ENCODE measurements around the gene ALK.

DNA sequence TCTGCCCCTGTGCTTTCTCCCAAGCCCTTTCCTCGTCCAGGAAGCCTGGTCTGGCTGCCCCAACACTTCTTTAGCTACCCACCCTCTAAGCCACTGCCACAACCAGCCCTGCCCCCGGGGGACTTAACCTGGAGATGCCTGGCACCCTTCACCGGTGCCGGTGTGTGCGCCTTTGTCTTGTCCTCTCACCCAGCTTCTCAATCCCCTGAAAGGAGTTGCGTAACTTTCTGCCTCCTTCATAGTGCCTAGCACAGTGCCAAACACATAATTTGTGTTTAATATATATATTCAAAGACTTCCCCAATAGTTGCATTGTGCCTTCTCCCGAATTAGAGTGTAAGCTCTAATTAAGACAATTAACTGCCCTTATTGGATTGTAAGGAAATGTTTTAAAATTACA lies 70.6 kb downstream of the ALK start:
- TF ChIP-seq, protein P1, sequence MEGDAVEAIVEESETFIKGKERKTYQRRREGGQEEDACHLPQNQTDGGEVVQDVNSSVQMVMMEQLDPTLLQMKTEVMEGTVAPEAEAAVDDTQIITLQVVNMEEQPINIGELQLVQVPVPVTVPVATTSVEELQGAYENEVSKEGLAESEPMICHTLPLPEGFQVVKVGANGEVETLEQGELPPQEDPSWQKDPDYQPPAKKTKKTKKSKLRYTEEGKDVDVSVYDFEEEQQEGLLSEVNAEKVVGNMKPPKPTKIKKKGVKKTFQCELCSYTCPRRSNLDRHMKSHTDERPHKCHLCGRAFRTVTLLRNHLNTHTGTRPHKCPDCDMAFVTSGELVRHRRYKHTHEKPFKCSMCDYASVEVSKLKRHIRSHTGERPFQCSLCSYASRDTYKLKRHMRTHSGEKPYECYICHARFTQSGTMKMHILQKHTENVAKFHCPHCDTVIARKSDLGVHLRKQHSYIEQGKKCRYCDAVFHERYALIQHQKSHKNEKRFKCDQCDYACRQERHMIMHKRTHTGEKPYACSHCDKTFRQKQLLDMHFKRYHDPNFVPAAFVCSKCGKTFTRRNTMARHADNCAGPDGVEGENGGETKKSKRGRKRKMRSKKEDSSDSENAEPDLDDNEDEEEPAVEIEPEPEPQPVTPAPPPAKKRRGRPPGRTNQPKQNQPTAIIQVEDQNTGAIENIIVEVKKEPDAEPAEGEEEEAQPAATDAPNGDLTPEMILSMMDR (IDR thresholded peaks at IDR 0.05) = no peak
- no peak for TF ChIP-seq POLR2A (IDR thresholded peaks at IDR 0.05)

All from Peyer's patch (tissue), 4 donors.